Muscle of arm (tissue), 12 donors: ENCODE results near the gene SPAG16. TPM values are rescaled to one million over a fixed set of nuclear protein-coding genes. Genes with fewer than 3 reads are reported as not detected.

ENCODE experiments used
- DNase-seq: peaks from one replicate; pipeline ENCODE4 v3.0.0-alpha.2; 2013
- polyA plus RNA-seq, 12 donors: library from polyadenylated mRNA; unstranded; fragments of 120-200 nt; gene quantifications; one replicate each; pipeline ENCODE4 v1.2.1, GENCODE V29; 2013; ENCODE audit not compliant: insufficient read length in 12 of 12

The SPAG16 gene
- polyA plus RNA-seq, 12 donors = 16.0 to 36.6 (median 21.1) TPM; not detected in 1

- peak; percentile 27 for DNase-seq
These were observed 785.0 kb downstream of the SPAG16 start for GRCh38 chr2:214069254-214069653.

GRCh38 chr2:214075456-214075855, 791.2 kb downstream of the SPAG16 start:
- DNase-seq = no peak

GRCh38 chr2:214076527-214076926, 792.3 kb downstream of the SPAG16 start:
- DNase-seq = no peak

GRCh38 chr2:214077727-214078126, 793.5 kb downstream of the SPAG16 start:
- DNase-seq = no peak

- DNase-seq = no peak
These were observed 794.8 kb downstream of the SPAG16 start for GRCh38 chr2:214079032-214079431.

GRCh38 chr2:214088536-214088935, 804.3 kb downstream of the SPAG16 start:
- no peak for DNase-seq

GRCh38 chr2:214096208-214096715, 812.0 kb downstream of the SPAG16 start:
- DNase-seq = no peak

- no peak for DNase-seq
These were observed 814.5 kb downstream of the SPAG16 start for GRCh38 chr2:214098811-214099210.

GRCh38 chr2:214100488-214100887, 816.2 kb downstream of the SPAG16 start:
- no peak for DNase-seq

- no peak for DNase-seq
These were observed 819.2 kb downstream of the SPAG16 start for GRCh38 chr2:214103276-214104001.

GRCh38 chr2:214104219-214104618, 820.0 kb downstream of the SPAG16 start:
- no peak for DNase-seq

- DNase-seq = no peak
These were observed 820.7 kb downstream of the SPAG16 start for GRCh38 chr2:214104967-214105366.

GRCh38 chr2:214107726-214108125, 823.5 kb downstream of the SPAG16 start:
- DNase-seq = no peak

GRCh38 chr2:214108598-214108997, 824.3 kb downstream of the SPAG16 start:
- DNase-seq = no peak

- DNase-seq = no peak
These were observed 832.8 kb downstream of the SPAG16 start for GRCh38 chr2:214117054-214117453.

GRCh38 chr2:214126135-214126534, 841.9 kb downstream of the SPAG16 start:
- no peak for DNase-seq

- no peak for DNase-seq
These were observed 842.9 kb downstream of the SPAG16 start for GRCh38 chr2:214127170-214127569.

GRCh38 chr2:214127571-214127970, 843.3 kb downstream of the SPAG16 start:
- no peak for DNase-seq

- no peak for DNase-seq
These were observed 843.8 kb downstream of the SPAG16 start for GRCh38 chr2:214128040-214128439.

GRCh38 chr2:214130114-214130513, 845.9 kb downstream of the SPAG16 start:
- DNase-seq = no peak

- DNase-seq = no peak
These were observed 851.7 kb downstream of the SPAG16 start for GRCh38 chr2:214135966-214136365.

GRCh38 chr2:214138779-214139178, 854.5 kb downstream of the SPAG16 start:
- no peak for DNase-seq

GRCh38 chr2:214139630-214140284, 855.5 kb downstream of the SPAG16 start:
- no peak for DNase-seq
